Measurements from ENCODE around the gene MPRIP.

GRCh38 chr17:17103160-17103559 lies 60.9 kb downstream of the MPRIP start:
- TF ChIP-seq POLR2A (IDR thresholded peaks at IDR 0.05) (no peak), CTCF (IDR thresholded peaks at IDR 0.05) (no peak)
